ENCODE data around the gene ITGA3. TPM values are rescaled to one million over a fixed set of nuclear protein-coding genes. Genes with fewer than 3 reads are reported as not detected.

Gene ITGA3
- 22.5 and 22.7 TPM in 2 replicates for total RNA-seq (2021)
- long read RNA-seq, full-length matches to known transcripts: 3 of 13 reads
- long read RNA-seq, partial matches to known transcripts: 10 of 13 reads
- long read RNA-seq, other reads (novel, unspliced or antisense): 0 of 13 reads

DNA sequence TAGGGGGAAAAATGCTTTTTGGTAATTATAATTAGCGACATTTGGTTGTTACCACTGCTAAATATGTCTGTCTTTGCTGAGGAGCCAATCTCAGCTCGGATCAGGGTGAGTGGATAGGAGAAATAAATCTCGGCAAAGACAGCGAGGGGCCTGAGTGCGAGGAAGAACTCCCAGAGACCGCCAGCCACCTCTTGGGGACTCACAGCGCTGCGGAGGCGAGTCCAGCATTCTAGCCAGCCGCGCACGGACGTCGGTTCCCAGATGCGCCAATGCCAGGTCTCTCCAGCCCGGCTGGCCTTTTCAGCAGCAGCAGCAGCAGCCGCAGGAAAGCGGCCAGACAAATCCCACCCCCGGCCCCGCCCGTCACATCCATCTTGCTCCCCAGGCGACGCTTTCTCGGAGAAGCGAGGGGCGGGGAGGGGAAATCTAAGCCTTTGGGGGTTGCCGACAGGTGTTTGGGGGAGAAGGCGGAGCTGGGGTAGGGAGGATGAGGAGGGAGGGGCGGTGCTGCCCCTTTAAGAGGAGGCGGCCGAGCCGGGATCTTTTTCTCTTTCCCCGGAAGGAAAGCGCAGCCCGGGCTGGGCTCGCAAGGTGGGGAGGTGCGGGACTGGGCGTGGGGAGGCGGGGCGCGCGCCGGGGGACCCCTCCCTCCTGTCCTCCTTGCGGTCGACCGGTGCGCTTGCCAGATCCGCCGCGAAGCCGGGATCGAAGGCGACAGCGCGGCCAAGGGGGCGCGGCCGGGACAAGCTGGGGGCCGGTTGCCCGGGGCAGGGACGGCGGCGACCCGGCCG, at the start of gene ITGA3:
Gene ITGA3 (plus strand): TSS at position 685 of the 791 bp plus-strand sequence. CDS start 330 bp downstream, outside the sequence.
- Histone ChIP-seq H2BK12ac (ENCODE audit: insufficient read length, low read depth, low read length) (no peak within 1 kb of the TSS), H3K79me2 (ENCODE audit: insufficient read depth, low read length) (no peaks in the 10 kb centered on the region), H3K27me3 (ENCODE audit: insufficient read depth, low read length) (no peaks in the 10 kb centered on the region), H3K18ac (ENCODE audit: insufficient read length, low read depth, low read length) (no peak within 1 kb of the TSS), H3K4me1 (ENCODE audit: insufficient read depth, low read length) (peaks cover 15% of the 10 kb centered on the region), H4K8ac (replicated peaks; ENCODE audit: insufficient read length, low read depth, low read length) (no peak within 1 kb of the TSS), H3K4me2 (ENCODE audit: insufficient read depth, insufficient read length, low read length) (peak within 1 kb of the TSS; percentile 89), H4K20me1 (ENCODE audit: control insufficient read depth, insufficient read depth, insufficient read length) (no peaks in the 10 kb centered on the region), H2AFZ (ENCODE audit: low read length) (no peak within 1 kb of the TSS), H2BK5ac (ENCODE audit: insufficient read length, low read length) (no peak within 1 kb of the TSS), H3K23me2 (ENCODE audit: insufficient read length, low read depth, low read length, poor library complexity, severe bottlenecking) (peaks cover 15% of the 10 kb centered on the region), H3K14ac (ENCODE audit: insufficient read depth, low read length) (no peak within 1 kb of the TSS), H3K56ac (ENCODE audit: insufficient read length, low read depth, low read length) (no peak within 1 kb of the TSS), H2BK15ac (ENCODE audit: low read depth, low read length) (no peak within 1 kb of the TSS), H3K4ac (ENCODE audit: low read depth, low read length) (no peak within 1 kb of the TSS), H4K91ac (ENCODE audit: insufficient read length, low read depth, low read length) (no peak within 1 kb of the TSS), H3K27ac (ENCODE audit: insufficient read length, low read depth, low read length) (no peak within 1 kb of the TSS), H4K5ac (ENCODE audit: insufficient read length, low read depth, low read length) (no peak within 1 kb of the TSS), H3K9ac (ENCODE audit: extremely low read depth, insufficient read length, low read length) (peak within 1 kb of the TSS; percentile 3), H3K23ac (ENCODE audit: insufficient read length, low read depth, low read length) (no peak within 1 kb of the TSS), H2BK120ac (ENCODE audit: low read depth, low read length, poor library complexity, severe bottlenecking) (no peak within 1 kb of the TSS), H2AK5ac (ENCODE audit: insufficient read length, low read length) (no peak within 1 kb of the TSS), H3K9me3 (ENCODE audit: control insufficient read depth, low read depth, low read length) (no peaks in the 10 kb centered on the region), H3T11ph (ENCODE audit: low read length) (no peak within 1 kb of the TSS), H2BK20ac (ENCODE audit: low read depth, low read length, poor library complexity, severe bottlenecking) (no peak within 1 kb of the TSS), H3K79me1 (ENCODE audit: insufficient read depth, low read depth, low read length, poor library complexity, severe bottlenecking) (no peaks in the 10 kb centered on the region)
- TF ChIP-seq, protein P1, sequence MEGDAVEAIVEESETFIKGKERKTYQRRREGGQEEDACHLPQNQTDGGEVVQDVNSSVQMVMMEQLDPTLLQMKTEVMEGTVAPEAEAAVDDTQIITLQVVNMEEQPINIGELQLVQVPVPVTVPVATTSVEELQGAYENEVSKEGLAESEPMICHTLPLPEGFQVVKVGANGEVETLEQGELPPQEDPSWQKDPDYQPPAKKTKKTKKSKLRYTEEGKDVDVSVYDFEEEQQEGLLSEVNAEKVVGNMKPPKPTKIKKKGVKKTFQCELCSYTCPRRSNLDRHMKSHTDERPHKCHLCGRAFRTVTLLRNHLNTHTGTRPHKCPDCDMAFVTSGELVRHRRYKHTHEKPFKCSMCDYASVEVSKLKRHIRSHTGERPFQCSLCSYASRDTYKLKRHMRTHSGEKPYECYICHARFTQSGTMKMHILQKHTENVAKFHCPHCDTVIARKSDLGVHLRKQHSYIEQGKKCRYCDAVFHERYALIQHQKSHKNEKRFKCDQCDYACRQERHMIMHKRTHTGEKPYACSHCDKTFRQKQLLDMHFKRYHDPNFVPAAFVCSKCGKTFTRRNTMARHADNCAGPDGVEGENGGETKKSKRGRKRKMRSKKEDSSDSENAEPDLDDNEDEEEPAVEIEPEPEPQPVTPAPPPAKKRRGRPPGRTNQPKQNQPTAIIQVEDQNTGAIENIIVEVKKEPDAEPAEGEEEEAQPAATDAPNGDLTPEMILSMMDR (conservative IDR thresholded peaks at IDR 0.05): no peak
- Mint-ChIP-seq H3K27ac (peak within 1 kb of the TSS in 2 of 3 experiments; percentile 88 to 97; a peak in 4 of 7 replicates), H3K27me3 (ENCODE audit: low read depth) (peaks cover 22% of the 10 kb centered on the region), H3K9me3 (no peaks in the 10 kb centered on the region), H3K4me3 (peak within 1 kb of the TSS; percentile 79 to 88), H3K36me3 (ENCODE audit: insufficient read depth in 1 of 3, low read depth in 3 of 3) (no peaks in the 10 kb centered on the region; a peak in 1 of 7 replicates), H3K4me1 (peaks cover 54 to 55% of the 10 kb centered on the region in 2 experiments)
- WGBS (ENCODE audit: extremely low coverage, insufficient read length, low lambda C conversion rate): no CpG with 5 or more reads among the region's 65 CpGs
- DNase-seq: peak; percentile 97
